H9 (cell line): ENCODE data around the gene DOK6. TPM values are rescaled to one million over a fixed set of nuclear protein-coding genes. Genes with fewer than 3 reads are reported as not detected.

Source experiments
- DNase-seq: peaks from one replicate; pipeline ENCODE4 v3.0.0-alpha.2; 2017
- H2AFZ ChIP-seq: one replicate; pipeline ENCODE4 v1.6.1; 2013; ENCODE audit warnings: mild to moderate bottlenecking, low read length, control low read depth, moderate library complexity
- H2AK5ac ChIP-seq: 2 replicates; pipeline ENCODE4 v1.6.1; 2013; ENCODE audit warnings: low read length, control low read depth, mixed read lengths; ENCODE audit not compliant: insufficient read length
- H2BK120ac ChIP-seq: one replicate; pipeline ENCODE4 v1.6.1; 2013; ENCODE audit warnings: low read depth, mild to moderate bottlenecking, low read length, control low read depth, inconsistent platforms; ENCODE audit not compliant: poor library complexity, severe bottlenecking
- H2BK12ac ChIP-seq: 2 replicates; pipeline ENCODE4 v1.6.1; 2013; ENCODE audit warnings: low read length, control low read depth, mixed read lengths, low read depth; ENCODE audit not compliant: insufficient read length
- H2BK15ac ChIP-seq: 2 replicates; pipeline ENCODE4 v1.6.1; 2013; ENCODE audit warnings: low read depth, low read length, control low read depth
- H2BK20ac ChIP-seq: one replicate; pipeline ENCODE4 v1.6.1; 2013; ENCODE audit warnings: low read depth, mild to moderate bottlenecking, low read length, control low read depth, inconsistent platforms; ENCODE audit not compliant: poor library complexity, severe bottlenecking
- H2BK5ac ChIP-seq: 2 replicates; pipeline ENCODE4 v1.6.1; 2013; ENCODE audit warnings: low read length, control low read depth, mixed read lengths; ENCODE audit not compliant: insufficient read length
- H3K14ac ChIP-seq: 2 replicates; pipeline ENCODE4 v1.6.1; 2013; ENCODE audit warnings: low read length, control low read depth; ENCODE audit not compliant: insufficient read depth
- H3K18ac ChIP-seq: 2 replicates; pipeline ENCODE4 v1.6.1; 2013; ENCODE audit warnings: low read depth, mild to moderate bottlenecking, mixed read lengths, low read length, control low read depth; ENCODE audit not compliant: insufficient read length
- H3K23ac ChIP-seq: 2 replicates; pipeline ENCODE4 v1.6.1; 2013; ENCODE audit warnings: low read length, control low read depth, mixed read lengths, low read depth; ENCODE audit not compliant: insufficient read length
- H3K23me2 ChIP-seq: 2 replicates; pipeline ENCODE4 v1.6.1; 2013; ENCODE audit warnings: low read depth, mild to moderate bottlenecking, mixed read lengths, low read length, control low read depth; ENCODE audit not compliant: insufficient read length, poor library complexity, severe bottlenecking
- H3K27ac ChIP-seq: 2 replicates; pipeline ENCODE4 v1.5.1; 2013; ENCODE audit warnings: low read length, control low read depth, mixed read lengths, low read depth; ENCODE audit not compliant: insufficient read length
- H3K27me3 ChIP-seq: 2 replicates; pipeline ENCODE4 v1.6.1; 2013; ENCODE audit warnings: low read length, control low read depth, inconsistent platforms; ENCODE audit not compliant: insufficient read depth
- H3K4ac ChIP-seq: 2 replicates; pipeline ENCODE4 v1.6.1; 2013; ENCODE audit warnings: low read depth, mild to moderate bottlenecking, control low read depth, inconsistent platforms, low read length, moderate library complexity
- H3K4me1 ChIP-seq: 2 replicates; pipeline ENCODE4 v1.6.1; 2013; ENCODE audit warnings: low read length, control low read depth, inconsistent platforms; ENCODE audit not compliant: insufficient read depth
- H3K4me2 ChIP-seq: 2 replicates; pipeline ENCODE4 v1.6.1; 2013; ENCODE audit warnings: low read length, control low read depth, mixed read lengths; ENCODE audit not compliant: insufficient read length, insufficient read depth
- H3K56ac ChIP-seq: 2 replicates; pipeline ENCODE4 v1.6.1; 2013; ENCODE audit warnings: low read depth, mild to moderate bottlenecking, mixed read lengths, low read length, control low read depth; ENCODE audit not compliant: insufficient read length
- H3K79me1 ChIP-seq: 2 replicates; pipeline ENCODE4 v1.6.1; 2013; ENCODE audit warnings: low read depth, mild to moderate bottlenecking, moderate library complexity, low read length, control low read depth, inconsistent platforms; ENCODE audit not compliant: insufficient read depth, poor library complexity, severe bottlenecking
- H3K79me2 ChIP-seq: 2 replicates; pipeline ENCODE4 v1.6.1; 2013; ENCODE audit warnings: low read length, control low read depth, inconsistent platforms; ENCODE audit not compliant: insufficient read depth
- H3K9ac ChIP-seq: 2 replicates; pipeline ENCODE4 v1.6.1; 2013; ENCODE audit warnings: low read length, control low read depth, mixed read lengths; ENCODE audit not compliant: insufficient read length; ENCODE audit errors: extremely low read depth
- H3K9me3 ChIP-seq: one replicate; pipeline ENCODE4 v1.6.1; 2013; ENCODE audit warnings: low read depth, low read length, inconsistent platforms; ENCODE audit not compliant: control insufficient read depth
- H3T11ph ChIP-seq: one replicate; pipeline ENCODE4 v1.6.1; 2013; ENCODE audit warnings: mild to moderate bottlenecking, low read length, control low read depth, inconsistent platforms
- H4K20me1 ChIP-seq: one replicate; pipeline ENCODE4 v1.6.1; 2013; ENCODE audit not compliant: control insufficient read depth, insufficient read length, insufficient read depth
- H4K5ac ChIP-seq: 2 replicates; pipeline ENCODE4 v1.6.1; 2013; ENCODE audit warnings: low read depth, mild to moderate bottlenecking, mixed read lengths, low read length, control low read depth; ENCODE audit not compliant: insufficient read length
- H4K8ac ChIP-seq: replicated peaks from 2 replicates; pipeline ENCODE4 v1.6.1; 2013; ENCODE audit warnings: low read length, control low read depth, mixed read lengths, low read depth; ENCODE audit not compliant: insufficient read length
- H4K91ac ChIP-seq: 2 replicates; pipeline ENCODE4 v1.6.1; 2013; ENCODE audit warnings: low read depth, mild to moderate bottlenecking, moderate library complexity, mixed read lengths, low read length, control low read depth; ENCODE audit not compliant: insufficient read length
- H3K27ac Mint-ChIP-seq, 3 experiments: 2 replicates in 2 of 3; 3 replicates in 1 of 3; pipeline ENCODE4 v1.8.0; 2020 to 2021; ENCODE audit warnings: mixed read lengths in 3 of 3, mild to moderate bottlenecking in 1 of 3, moderate library complexity in 1 of 3
- H3K27me3 Mint-ChIP-seq: 2 replicates; pipeline ENCODE4 v1.8.0; 2021; ENCODE audit warnings: low read depth, mild to moderate bottlenecking, moderate library complexity, mixed read lengths
- H3K36me3 Mint-ChIP-seq, 3 experiments: 2 replicates in 2 of 3; 3 replicates in 1 of 3; pipeline ENCODE4 v1.8.0; 2020 to 2021; ENCODE audit warnings: low read depth in 3 of 3, mixed read lengths in 3 of 3; ENCODE audit not compliant: insufficient read depth in 1 of 3
- H3K4me1 Mint-ChIP-seq, 2 experiments: 2 replicates each; pipeline ENCODE4 v1.8.0; 2020; ENCODE audit warnings: mixed read lengths in 2 of 2
- H3K4me3 Mint-ChIP-seq, 2 experiments: 2 replicates in 1 of 2; 3 replicates in 1 of 2; pipeline ENCODE4 v1.8.0; 2020 to 2021; ENCODE audit warnings: mild to moderate bottlenecking in 2 of 2, mixed read lengths in 2 of 2, moderate library complexity in 1 of 2
- H3K9me3 Mint-ChIP-seq, 2 experiments: 2 replicates in 1 of 2; 3 replicates in 1 of 2; pipeline ENCODE4 v1.8.0; 2020; ENCODE audit warnings: mild to moderate bottlenecking in 2 of 2, mixed read lengths in 2 of 2, moderate library complexity in 1 of 2
- CTCF ChIP-seq: fragments of 200-600 bp; sonication (generic); conservative IDR thresholded peaks from 3 replicates; pipeline ENCODE4 v1.8.0; 2021; ENCODE audit warnings: antibody characterized with exemption, mild to moderate bottlenecking
- WGBS: extraction: QIAGEN DNeasy Blood & Tissue Kit; methylation state at CpG from one replicate; pipeline ENCODE4 v1.1.7; 2013; ENCODE audit warnings: missing lambda C conversion rate, low lambda C conversion rate, mixed read lengths; ENCODE audit not compliant: insufficient read length; ENCODE audit errors: extremely low coverage; 5-methylcytosine and 5-hydroxymethylcytosine counted together
- total RNA-seq: library from RNA; stranded (reverse); gene quantifications from 2 replicates; pipeline ENCODE4 v1.2.1, GENCODE V29; 2021

Gene DOK6
- total RNA-seq, 1 experiment from 2014 or later, result 0.20 TPM

DNA sequence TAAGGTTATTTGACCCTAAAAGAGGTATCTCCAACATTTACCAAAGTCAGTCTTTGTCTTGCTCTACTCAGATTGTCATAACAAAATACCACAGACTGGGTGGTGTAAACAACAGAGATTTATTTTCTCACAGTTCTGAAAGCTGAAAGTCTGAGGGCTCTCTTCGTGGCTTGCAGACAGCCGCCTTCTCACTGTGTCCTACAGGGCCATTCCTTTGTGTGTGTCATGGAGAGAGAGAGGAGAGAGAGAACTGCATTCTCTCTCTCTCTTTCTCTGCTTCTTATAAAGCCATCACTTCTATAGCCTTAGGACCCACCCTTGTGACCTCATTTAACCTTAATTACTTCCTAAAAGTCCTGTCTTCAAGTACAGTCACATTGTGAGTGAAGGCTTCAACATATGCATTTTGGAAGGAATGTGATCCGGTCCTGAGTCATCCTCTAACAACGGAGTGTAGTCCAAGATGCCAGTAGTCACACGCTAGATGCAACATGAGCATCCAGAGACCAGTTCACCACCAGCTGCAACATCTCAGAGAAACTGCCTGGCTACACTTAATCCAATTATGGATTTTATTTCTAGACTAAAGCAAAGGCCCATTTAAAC, 416.8 kb downstream of the DOK6 start:
- no peak overlapping the region; a peak in 1 of 7 replicates for H3K27ac Mint-ChIP-seq
- Histone ChIP-seq H3K23ac (no peak overlapping the region), H2BK120ac (no peak overlapping the region), H3K27ac (no peak overlapping the region), H2BK12ac (no peak overlapping the region), H2BK15ac (no peak overlapping the region), H4K5ac (no peak overlapping the region), H3K9ac (no peak overlapping the region), H3K56ac (no peak overlapping the region), H4K91ac (no peak overlapping the region), H3K4me1 (no peaks in the 10 kb centered on the region), H3K79me1 (no peaks in the 10 kb centered on the region), H3K23me2 (no peaks in the 10 kb centered on the region), H3K14ac (no peak overlapping the region), H3K4ac (no peak overlapping the region), H3K4me2 (no peak overlapping the region), H2AK5ac (no peak overlapping the region), H3K79me2 (no peaks in the 10 kb centered on the region), H4K20me1 (no peaks in the 10 kb centered on the region), H2AFZ (no peak overlapping the region), H2BK20ac (no peak overlapping the region), H3T11ph (no peak overlapping the region), H3K27me3 (no peaks in the 10 kb centered on the region), H2BK5ac (no peak overlapping the region), H3K9me3 (no peaks in the 10 kb centered on the region), H4K8ac (no peak overlapping the region), H3K18ac (no peak overlapping the region)
- no CpG with 5 or more reads among the region's 5 CpGs for WGBS
- H3K4me3 Mint-ChIP-seq, result no peak overlapping the region
- H3K4me1 Mint-ChIP-seq, result peaks cover 5 to 7% of the 10 kb centered on the region in 2 experiments; a peak in 3 of 4 replicates
- DNase-seq, result no peak
- peaks cover 11 to 14% of the 10 kb centered on the region in 2 experiments; a peak in 4 of 5 replicates for H3K9me3 Mint-ChIP-seq
- peaks cover 0 to 13% (median 2%) of the 10 kb centered on the region in 3 experiments; a peak in 5 of 7 replicates for H3K36me3 Mint-ChIP-seq
- no peak for TF ChIP-seq CTCF
- H3K27me3 Mint-ChIP-seq, result no peaks in the 10 kb centered on the region
